K562 (cell line): Measurements from ENCODE around the gene KCNE1.

Experiments used
- CEBPB ChIP-seq: fragments of 450-650 bp; IDR thresholded peaks from 2 replicates; pipeline ENCODE4 v1.6.1; 2016; ENCODE audit warnings: missing genetic modification characterization, missing compliant biosample characterization
- CTCF ChIP-seq, 3 experiments: IDR thresholded peaks in 2 of 3; conservative IDR thresholded peaks in 1 of 3; 2 replicates each; pipeline ENCODE4 v1.5.1; 2011 to 2012; ENCODE audit warnings: low read length in 3 of 3, mild to moderate bottlenecking in 3 of 3, control low read depth in 2 of 3, improper control_type of control experiment in 1 of 3, inconsistent platforms in 1 of 3, low read depth in 1 of 3, mixed read lengths in 1 of 3, moderate library complexity in 1 of 3; ENCODE audit not compliant: insufficient read depth in 2 of 3
- PTBP1 ChIP-seq: fragments of 200-400 bp; formaldehyde crosslinking; IDR thresholded peaks from 2 replicates; pipeline ENCODE4 v1.6.1; 2017; ENCODE audit warnings: low read depth, low read length
- RERE ChIP-seq: sonication (generic); formaldehyde crosslinking; IDR thresholded peaks from 2 replicates; pipeline ENCODE4 v1.8.0; 2023; ENCODE audit warnings: missing genetic modification reagents, mild to moderate bottlenecking, borderline replicate concordance
- U2AF1 ChIP-seq: fragments of 200-400 bp; formaldehyde crosslinking; optimal IDR thresholded peaks from 2 replicates; pipeline ENCODE3; 2017; ENCODE audit warnings: mild to moderate bottlenecking, low read depth, low read length, moderate library complexity
- ZBTB8A ChIP-seq: fragments of 450-650 bp; IDR thresholded peaks from 2 replicates; pipeline ENCODE4 v1.6.1; 2018; ENCODE audit warnings: mild to moderate bottlenecking, moderate library complexity; ENCODE audit not compliant: partially characterized antibody
- ZHX1 ChIP-seq: fragments of 150-350 bp; conservative IDR thresholded peaks from 2 replicates; pipeline ENCODE4 v1.6.1; 2014; ENCODE audit warnings: low read length
- ZNF584 ChIP-seq: fragments of 200-800 bp; sonication (Bioruptor generic); IDR thresholded peaks from 2 replicates; pipeline ENCODE4 v1.6.1; 2016; ENCODE audit warnings: low read depth, mild to moderate bottlenecking, missing genetic modification characterization, missing compliant biosample characterization
- TF ChIP-seq, protein P1 (sequence below): sonication (generic); formaldehyde crosslinking; IDR thresholded peaks from 2 replicates; pipeline ENCODE4 v1.8.0; 2022; ENCODE audit warnings: missing genetic modification reagents, mild to moderate bottlenecking, borderline replicate concordance

- TF ChIP-seq CTCF (IDR thresholded peaks at IDR 0.05 in 2 of 3, conservative IDR thresholded peaks at IDR 0.05 in 1 of 3; ENCODE audit: insufficient read depth in 2 of 3, low read depth in 1 of 3, low read length in 3 of 3) (no peak), U2AF1 (no peak), ZBTB8A (no peak), RERE (no peak), PTBP1 (no peak), CEBPB (no peak), ZNF584 (CRISPR knock-in tag) (no peak), ZHX1 (no peak)
- TF ChIP-seq, protein P1, sequence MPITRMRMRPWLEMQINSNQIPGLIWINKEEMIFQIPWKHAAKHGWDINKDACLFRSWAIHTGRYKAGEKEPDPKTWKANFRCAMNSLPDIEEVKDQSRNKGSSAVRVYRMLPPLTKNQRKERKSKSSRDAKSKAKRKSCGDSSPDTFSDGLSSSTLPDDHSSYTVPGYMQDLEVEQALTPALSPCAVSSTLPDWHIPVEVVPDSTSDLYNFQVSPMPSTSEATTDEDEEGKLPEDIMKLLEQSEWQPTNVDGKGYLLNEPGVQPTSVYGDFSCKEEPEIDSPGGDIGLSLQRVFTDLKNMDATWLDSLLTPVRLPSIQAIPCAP (CRISPR knock-in tag) = no peak
Observed at GRCh38 chr21:34560609-34561008, 48.6 kb upstream of the KCNE1 start.
